Loucy (cell line): Measurements from ENCODE around the gene C1RL.

Experiments used
- CTCF ChIP-seq: fragments of 200-600 bp; sonication (generic); conservative IDR thresholded peaks from 2 replicates; pipeline ENCODE4 v1.5.1; 2014; ENCODE audit warnings: mild to moderate bottlenecking, antibody characterized with exemption, low read length
- EZH2phosphoT487 ChIP-seq: fragments of 200-600 bp; IDR thresholded peaks from 2 replicates; pipeline ENCODE4 v1.6.1; 2018; ENCODE audit warnings: antibody characterized with exemption, mild to moderate bottlenecking, moderate library complexity, borderline replicate concordance

GRCh38 chr12:7144414-7145120 is 35.6 kb upstream of the C1RL start:
- TF ChIP-seq CTCF: peak; percentile 68
- TF ChIP-seq EZH2phosphoT487: no peak
